ENCODE results near the gene PRKCB.

- no peak for TF ChIP-seq CTCF (IDR thresholded peaks at IDR 0.05 in 4 of 5, conservative IDR thresholded peaks at IDR 0.05 in 1 of 5)
- no peak for TF ChIP-seq POLR2A (IDR thresholded peaks at IDR 0.05)
Observed at GRCh38 chr16:24191876-24192402, 356.2 kb downstream of the PRKCB start.

Data from gastrocnemius medialis (tissue), 4 donors.